Endothelial cell of umbilical vein (primary cell): ENCODE measurements around the gene ZFR. TPM values are rescaled to one million over a fixed set of nuclear protein-coding genes. Genes with fewer than 3 reads are reported as not detected.

Source experiments
- BruUV-seq: library from RNA; stranded (reverse); fragments of 400-500 nt; replicated peaks from 2 replicates; lab custom pipeline; 2021; lab: Mats Ljungman, UMichigan
- CTCF ChIA-PET: fragments of 300-600, 350-600 bp; sonication (Branson Sonifier 250); formaldehyde crosslinking; loops from one replicate; lab custom pipeline; 2021; ENCODE audit warnings: antibody characterized with exemption, inconsistent platforms; lab: Charles Lee
- POLR2A ChIA-PET: fragments of 300-600, 350-600 bp; sonication (Branson Sonifier 250); formaldehyde crosslinking; loops from one replicate; lab custom pipeline; 2021; ENCODE audit warnings: antibody characterized with exemption, inconsistent platforms; lab: Charles Lee
- DNase-seq: peaks from one replicate; pipeline ENCODE4 v3.0.0-alpha.2; 2011; ENCODE audit warnings: low read depth, low spot score
- FAIRE-seq: peaks from 2 replicates; lab custom pipeline; 2011; peaks lifted over from hg19 to GRCh38; lab: Jason Lieb, UNC
- H2AFZ ChIP-seq: 2 replicates; pipeline ENCODE4 v1.6.0; 2012; ENCODE audit warnings: low read depth, low read length, control low read depth, inconsistent platforms
- H3K27ac ChIP-seq: 2 replicates; pipeline ENCODE4 v1.5.1; 2011; ENCODE audit warnings: low read depth, mild to moderate bottlenecking, control low read depth, low read length, moderate library complexity; ENCODE audit not compliant: insufficient read depth
- H3K27me3 ChIP-seq, 2 experiments: 2 replicates each; pipeline versions ENCODE4 v1.6.0 to v1.6.1; 2011; ENCODE audit warnings: low read length in 2 of 2, mixed read lengths in 1 of 2; ENCODE audit not compliant: control insufficient read depth in 2 of 2, insufficient read depth in 2 of 2
- H3K36me3 ChIP-seq, 2 experiments: 2 replicates in 1 of 2; 3 replicates in 1 of 2; pipeline ENCODE4 v1.5.1; 2011; ENCODE audit warnings: low read length in 2 of 2, mild to moderate bottlenecking in 1 of 2, moderate library complexity in 1 of 2; ENCODE audit not compliant: control insufficient read depth in 2 of 2, insufficient read depth in 2 of 2; ENCODE audit errors: extremely low read depth in 1 of 2
- H3K4me1 ChIP-seq: 3 replicates; pipeline ENCODE4 v1.5.1; 2011; ENCODE audit warnings: mild to moderate bottlenecking, low read length; ENCODE audit not compliant: control insufficient read depth, insufficient read depth; ENCODE audit errors: extremely low read depth
- H3K4me2 ChIP-seq: 2 replicates; pipeline ENCODE4 v1.6.1; 2011; ENCODE audit warnings: low read length, control low read depth, mixed read lengths; ENCODE audit not compliant: insufficient read depth
- H3K4me3 ChIP-seq, 3 experiments: fragments of 200-600 bp in 1 of 3; sonication (generic), shearing (Covaris generic) in 1 of 3; replicated peaks in 1 of 3; 2 replicates each; pipeline ENCODE4 v1.5.1; 2011 to 2016; ENCODE audit warnings: control low read depth in 3 of 3, low read length in 3 of 3, mild to moderate bottlenecking in 2 of 3, inconsistent platforms in 1 of 3, low read depth in 1 of 3, moderate library complexity in 1 of 3; ENCODE audit not compliant: insufficient read depth in 1 of 3
- H3K79me2 ChIP-seq: 2 replicates; pipeline ENCODE4 v1.6.0; 2012; ENCODE audit warnings: low read length, inconsistent platforms; ENCODE audit not compliant: control insufficient read depth, insufficient read depth
- H3K9ac ChIP-seq: replicated peaks from 2 replicates; pipeline ENCODE3; 2011; ENCODE audit warnings: low read length, control low read depth; ENCODE audit not compliant: insufficient read depth; ENCODE audit errors: extremely low read depth
- H3K9me1 ChIP-seq: replicated peaks from 3 replicates; pipeline ENCODE4 v1.6.0; 2011; ENCODE audit warnings: mild to moderate bottlenecking, low read length; ENCODE audit not compliant: control insufficient read depth, insufficient read depth; ENCODE audit errors: extremely low read depth
- H3K9me3 ChIP-seq: replicated peaks from 2 replicates; pipeline ENCODE4 v1.5.1; 2012; ENCODE audit warnings: low read length, inconsistent platforms; ENCODE audit not compliant: control insufficient read depth, insufficient read depth
- H4K20me1 ChIP-seq: replicated peaks from 2 replicates; pipeline ENCODE3; 2011; ENCODE audit warnings: mild to moderate bottlenecking, low read length; ENCODE audit not compliant: control insufficient read depth, insufficient read depth; ENCODE audit errors: extremely low read depth
- GATA2 ChIP-seq: IDR thresholded peaks from 2 replicates; pipeline ENCODE4 v1.7.0; 2011; ENCODE audit warnings: low read depth, mild to moderate bottlenecking, moderate library complexity, mixed read lengths, low read length; ENCODE audit not compliant: insufficient read length, insufficient read depth
- MAX ChIP-seq: IDR thresholded peaks from 2 replicates; pipeline ENCODE4 v1.6.1; 2011; ENCODE audit not compliant: insufficient read depth, insufficient read length
- dilution Hi-C: fragments of 300-500 bp; cut with MboI; formaldehyde crosslinking; loops from one replicate; pipeline ENCODE4 v1.15.0; 2019; ENCODE audit warnings: low sequenced_read_pairs; ENCODE audit not compliant: extremely low pct_ligation_motif_present
- intact Hi-C: fragments of 100-400 bp; cut with micrococcal nuclease; formaldehyde crosslinking; loops from one replicate; pipeline ENCODE4 v1.10.0; 2022
- polyA plus RNA-seq, 4 experiments: library from polyadenylated mRNA; depleted of rRNA in 3 of 4; stranded (reverse) in 3 of 4; unstranded in 1 of 4; fragments of >200 nt; gene quantifications; 2 replicates each; pipeline versions ENCODE4 v1.2.1 to v1.2.3, GENCODE V29; 2011 to 2012; ENCODE audit warnings: missing spikeins in 1 of 4
- total RNA-seq: library from RNA; stranded (reverse); gene quantifications from 2 replicates; pipeline ENCODE4 v1.2.3, GENCODE V29; 2021

Gene ZFR
- total and polyA plus RNA-seq, 2 donors (not counting 3 experiments of a cell fraction or from before 2014, with no cell fraction given): 60.1 to 79.4 TPM

- intact Hi-C loops: loop anchor here (5.0 to 10.0 kb wide), 2 partner anchors 818 to 935 kb away; no protein-coding TSS in a partner anchor
- no peak for DNase-seq
- no peak overlapping the region for H3K4me3 ChIP-seq
- no peak overlapping the region for H2AFZ ChIP-seq
- H3K4me1 ChIP-seq: no peaks in the 10 kb centered on the region
- H3K9me1 ChIP-seq: no peaks in the 10 kb centered on the region
- ChIA-PET CTCF (interaction anchor here (1.2 to 7.1 kb wide), 3 partner anchors 9 to 126 kb away, joined by 4 to 381 read pairs (median 140); no protein-coding TSS in a partner anchor), POLR2A (no interaction called here)
- H3K27me3 ChIP-seq: no peaks in the 10 kb centered on the region
- dilution Hi-C loops: no loop called here
- BruUV-seq: no TSS peak
- no peaks in the 10 kb centered on the region for H3K9me3 ChIP-seq
- H3K4me2 ChIP-seq: no peak overlapping the region
- no peaks in the 10 kb centered on the region for H4K20me1 ChIP-seq
- H3K79me2 ChIP-seq: no peaks in the 10 kb centered on the region
- no peak for TF ChIP-seq GATA2
- H3K27ac ChIP-seq: no peak overlapping the region
- H3K36me3 ChIP-seq: no peaks in the 10 kb centered on the region
- FAIRE-seq: no peak
- H3K9ac ChIP-seq: no peak overlapping the region
Measured at GRCh38 chr5:32487008-32487407, 42.5 kb upstream of the ZFR start.

- TF ChIP-seq MAX (no peak), GATA2 (no peak)
Measured at GRCh38 chr5:32482193-32482592, 37.7 kb upstream of the ZFR start.

More at GRCh38 chr5:32482193-32482592, 37.7 kb upstream of the ZFR start:
- intact Hi-C loops (loop anchor here (10.0 kb wide), 1 partner anchor 823 kb away; no protein-coding TSS in a partner anchor), dilution Hi-C loops (no loop called here)
- H3K4me1 ChIP-seq: no peaks in the 10 kb centered on the region
- H3K9me3 ChIP-seq: no peaks in the 10 kb centered on the region
- H3K36me3 ChIP-seq: no peaks in the 10 kb centered on the region
- H3K27me3 ChIP-seq: no peaks in the 10 kb centered on the region
- H3K9me1 ChIP-seq: no peaks in the 10 kb centered on the region
- ChIA-PET POLR2A (interaction anchor here (0.6 kb wide), 1 partner anchor 103 kb away, joined by 3 read pairs; no protein-coding TSS in a partner anchor), CTCF (interaction anchor here (1.2 to 3.1 kb wide), 2 partner anchors 108 to 405 kb away, joined by 3 to 19 read pairs; no protein-coding TSS in a partner anchor)
- H3K4me2 ChIP-seq: no peak overlapping the region
- H4K20me1 ChIP-seq: no peaks in the 10 kb centered on the region
- no peak overlapping the region for H3K4me3 ChIP-seq
- no TSS peak for BruUV-seq
- H3K79me2 ChIP-seq: no peaks in the 10 kb centered on the region
- no peak overlapping the region for H2AFZ ChIP-seq
- FAIRE-seq: no peak
- H3K9ac ChIP-seq: no peak overlapping the region
- DNase-seq: no peak
- H3K27ac ChIP-seq: no peak overlapping the region
